SU-DHL-6 (cell line): Measurements from ENCODE around the gene BICC1.

Experiments
- H2AFZ ChIP-seq: fragments of 200-600 bp; sonication (generic); 2 replicates; pipeline ENCODE4 v1.6.1; 2014; ENCODE audit warnings: low read depth, mild to moderate bottlenecking, moderate library complexity, mixed read lengths, antibody characterized with exemption, low read length; ENCODE audit not compliant: severe bottlenecking
- H3F3A ChIP-seq: fragments of 200-600 bp; shearing (Covaris generic); 2 replicates; pipeline ENCODE4 v1.6.0; 2016; ENCODE audit warnings: antibody characterized with exemption, mild to moderate bottlenecking; ENCODE audit not compliant: insufficient read depth
- H3K27ac ChIP-seq: fragments of 200-600 bp; sonication (generic); 2 replicates; pipeline ENCODE4 v1.5.1; 2016; ENCODE audit warnings: low read depth, mild to moderate bottlenecking, low read length, moderate library complexity, mixed read lengths
- H3K27me3 ChIP-seq: fragments of 200-600 bp; sonication (generic), shearing (Covaris generic); 2 replicates; pipeline ENCODE4 v1.6.0; 2014; ENCODE audit warnings: mild to moderate bottlenecking, low read length
- H3K36me3 ChIP-seq: fragments of 200-600 bp; sonication (generic); 2 replicates; pipeline ENCODE4 v1.6.1; 2014; ENCODE audit warnings: mild to moderate bottlenecking, low read length, mixed read lengths
- H3K4me2 ChIP-seq: fragments of 300-600, 200-600 bp; shearing (Covaris generic), sonication (generic); 2 replicates; pipeline ENCODE4 v1.6.0; 2014; ENCODE audit warnings: low read length, low read depth, mild to moderate bottlenecking; ENCODE audit not compliant: poor library complexity, severe bottlenecking
- H3K4me3 ChIP-seq: fragments of 200-600 bp; sonication (generic); 2 replicates; pipeline ENCODE4 v1.5.1; 2014; ENCODE audit warnings: antibody characterized with exemption, low read length, mild to moderate bottlenecking, mixed read lengths; ENCODE audit not compliant: insufficient read depth, poor library complexity, severe bottlenecking
- H3K79me2 ChIP-seq: fragments of 200-600 bp; sonication (generic); 2 replicates; pipeline ENCODE4 v1.6.1; 2014; ENCODE audit warnings: mild to moderate bottlenecking, low read length, moderate library complexity; ENCODE audit not compliant: insufficient read depth
- H3K9ac ChIP-seq: fragments of 200-600 bp; sonication (generic); 2 replicates; pipeline ENCODE4 v1.7.0; 2014; ENCODE audit warnings: mild to moderate bottlenecking, low read length
- H3K9me2 ChIP-seq: fragments of 200-600 bp; sonication (generic); replicated peaks from 2 replicates; pipeline ENCODE4 v1.6.1; 2014; ENCODE audit warnings: low read length; ENCODE audit not compliant: insufficient read depth
- H3K9me3 ChIP-seq: fragments of 200-600 bp; sonication (generic); 2 replicates; pipeline ENCODE4 v1.6.1; 2014; ENCODE audit warnings: low read length, mixed read lengths; ENCODE audit not compliant: insufficient read depth
- H4K20me1 ChIP-seq: fragments of 200-600 bp; sonication (generic); 2 replicates; pipeline ENCODE4 v1.6.1; 2014; ENCODE audit warnings: low read depth, mild to moderate bottlenecking, antibody characterized with exemption, low read length, moderate library complexity, mixed read lengths
- EZH2phosphoT487 ChIP-seq: fragments of 200-600 bp; sonication (generic), shearing (Covaris generic); conservative IDR thresholded peaks from 2 replicates; pipeline ENCODE4 v1.6.1; 2018; ENCODE audit warnings: mild to moderate bottlenecking, antibody characterized with exemption, low read length, moderate library complexity, mixed read lengths
- TF ChIP-seq, protein P1 (sequence below): fragments of 200-600 bp; sonication (generic); IDR thresholded peaks from one replicate; pipeline ENCODE4 v1.5.1; 2017; ENCODE audit warnings: antibody characterized with exemption, mild to moderate bottlenecking, low read length, moderate library complexity; ENCODE audit not compliant: insufficient read depth, poor library complexity, severe bottlenecking

BICC1 gene

DNA sequence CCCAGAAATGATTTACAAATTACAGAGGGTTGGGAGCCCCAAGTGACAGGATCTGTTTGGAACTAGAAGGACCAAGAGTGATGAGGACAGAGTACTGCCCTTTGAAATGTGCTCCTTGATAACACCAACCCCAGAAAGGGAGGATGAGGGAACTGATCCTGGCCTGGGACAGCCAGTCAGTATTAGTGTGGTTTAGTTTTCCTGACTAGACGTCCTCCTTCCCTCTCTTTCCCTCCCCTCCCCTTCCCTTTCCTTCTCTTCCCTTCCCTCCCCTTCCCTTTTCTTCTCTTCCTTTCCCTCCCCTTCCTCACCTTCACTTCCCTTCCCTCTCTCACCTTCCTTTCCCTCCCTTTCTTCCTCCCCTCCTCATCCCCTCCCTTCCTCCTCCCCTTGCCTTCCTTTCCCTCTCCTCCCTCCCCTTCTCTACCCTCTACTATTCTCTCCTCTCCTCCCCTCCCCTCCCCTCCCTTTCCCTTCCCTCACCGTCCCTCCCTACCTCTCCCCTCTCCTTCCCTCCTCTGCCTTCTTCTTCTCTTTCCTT is 31.0 kb upstream of the BICC1 start:
- Histone ChIP-seq H2AFZ (no peak overlapping the region), H3K9me3 (no peaks in the 10 kb centered on the region), H3K79me2 (no peaks in the 10 kb centered on the region), H3K4me2 (no peak overlapping the region), H3F3A (no peaks in the 10 kb centered on the region), H3K27me3 (no peaks in the 10 kb centered on the region), H3K27ac (no peak overlapping the region), H3K36me3 (no peaks in the 10 kb centered on the region), H3K4me3 (no peak overlapping the region), H4K20me1 (no peaks in the 10 kb centered on the region), H3K9ac (no peak overlapping the region), H3K9me2 (no peaks in the 10 kb centered on the region)
- no peak for TF ChIP-seq EZH2phosphoT487
- TF ChIP-seq, protein P1, sequence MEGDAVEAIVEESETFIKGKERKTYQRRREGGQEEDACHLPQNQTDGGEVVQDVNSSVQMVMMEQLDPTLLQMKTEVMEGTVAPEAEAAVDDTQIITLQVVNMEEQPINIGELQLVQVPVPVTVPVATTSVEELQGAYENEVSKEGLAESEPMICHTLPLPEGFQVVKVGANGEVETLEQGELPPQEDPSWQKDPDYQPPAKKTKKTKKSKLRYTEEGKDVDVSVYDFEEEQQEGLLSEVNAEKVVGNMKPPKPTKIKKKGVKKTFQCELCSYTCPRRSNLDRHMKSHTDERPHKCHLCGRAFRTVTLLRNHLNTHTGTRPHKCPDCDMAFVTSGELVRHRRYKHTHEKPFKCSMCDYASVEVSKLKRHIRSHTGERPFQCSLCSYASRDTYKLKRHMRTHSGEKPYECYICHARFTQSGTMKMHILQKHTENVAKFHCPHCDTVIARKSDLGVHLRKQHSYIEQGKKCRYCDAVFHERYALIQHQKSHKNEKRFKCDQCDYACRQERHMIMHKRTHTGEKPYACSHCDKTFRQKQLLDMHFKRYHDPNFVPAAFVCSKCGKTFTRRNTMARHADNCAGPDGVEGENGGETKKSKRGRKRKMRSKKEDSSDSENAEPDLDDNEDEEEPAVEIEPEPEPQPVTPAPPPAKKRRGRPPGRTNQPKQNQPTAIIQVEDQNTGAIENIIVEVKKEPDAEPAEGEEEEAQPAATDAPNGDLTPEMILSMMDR: no peak

DNA sequence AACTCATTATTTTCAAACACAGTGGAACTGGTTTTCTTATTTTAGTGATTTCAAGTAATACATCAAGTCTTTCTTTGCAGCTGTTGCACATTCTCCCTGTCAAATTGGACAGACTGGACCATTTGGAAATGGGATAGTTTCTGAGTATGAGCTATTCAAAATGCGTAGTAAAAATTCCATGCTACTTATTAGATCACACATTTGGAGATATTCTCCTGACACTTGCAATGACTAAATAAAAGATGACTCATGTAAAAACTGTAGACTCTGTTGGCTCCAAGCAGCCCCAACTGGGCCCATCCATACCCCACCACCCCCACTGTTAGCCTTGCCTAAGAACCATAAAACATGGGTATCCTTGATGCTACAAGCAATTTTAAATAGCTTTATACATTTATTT is 25.9 kb upstream of the BICC1 start:
- no peaks in the 10 kb centered on the region for H3K36me3 ChIP-seq
- H2AFZ ChIP-seq: no peak overlapping the region
- no peak overlapping the region for H3K4me3 ChIP-seq
- H3K27ac ChIP-seq: no peak overlapping the region
- no peak for TF ChIP-seq EZH2phosphoT487
- TF ChIP-seq, protein P1: no peak
- no peaks in the 10 kb centered on the region for H3K27me3 ChIP-seq
- H3K9me2 ChIP-seq: no peaks in the 10 kb centered on the region
- H3K4me2 ChIP-seq: no peak overlapping the region
- no peak overlapping the region for H3K9ac ChIP-seq
- no peaks in the 10 kb centered on the region for H3F3A ChIP-seq
- H3K79me2 ChIP-seq: no peaks in the 10 kb centered on the region
- no peaks in the 10 kb centered on the region for H3K9me3 ChIP-seq
- no peaks in the 10 kb centered on the region for H4K20me1 ChIP-seq

DNA sequence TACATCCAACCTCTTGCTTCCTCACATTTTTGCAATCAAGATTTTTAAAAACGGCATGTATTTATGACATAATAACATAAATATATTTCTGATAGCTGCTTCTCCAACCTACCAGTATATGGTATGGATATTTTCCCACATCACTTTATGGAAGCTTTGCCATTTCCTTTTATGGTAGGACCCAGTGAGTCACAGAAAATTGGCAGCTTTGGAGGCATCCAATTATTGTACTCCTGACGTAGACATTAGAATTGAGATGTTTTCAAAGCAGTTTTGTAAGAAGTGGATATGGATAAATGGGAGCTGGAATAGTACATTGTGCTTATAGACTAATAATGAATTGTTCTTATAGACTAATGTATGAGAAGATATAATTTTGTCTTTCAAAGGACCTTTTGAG is 23.8 kb upstream of the BICC1 start:
- Histone ChIP-seq H3K4me3 (no peak overlapping the region), H2AFZ (no peak overlapping the region), H3K27me3 (no peaks in the 10 kb centered on the region), H3K9me3 (no peaks in the 10 kb centered on the region), H3K9ac (no peak overlapping the region), H3K79me2 (no peaks in the 10 kb centered on the region), H3K4me2 (no peak overlapping the region), H3K27ac (no peak overlapping the region), H4K20me1 (no peaks in the 10 kb centered on the region), H3F3A (no peaks in the 10 kb centered on the region), H3K36me3 (no peaks in the 10 kb centered on the region), H3K9me2 (no peaks in the 10 kb centered on the region)
- TF ChIP-seq EZH2phosphoT487: no peak
- TF ChIP-seq, protein P1: no peak
